ENCODE results near the gene ADAM10. TPM values are rescaled to one million over a fixed set of nuclear protein-coding genes. Genes with fewer than 3 reads are reported as not detected.

ADAM10 gene
- total RNA-seq, 1 experiment from 2014 or later = 133 TPM

DNA sequence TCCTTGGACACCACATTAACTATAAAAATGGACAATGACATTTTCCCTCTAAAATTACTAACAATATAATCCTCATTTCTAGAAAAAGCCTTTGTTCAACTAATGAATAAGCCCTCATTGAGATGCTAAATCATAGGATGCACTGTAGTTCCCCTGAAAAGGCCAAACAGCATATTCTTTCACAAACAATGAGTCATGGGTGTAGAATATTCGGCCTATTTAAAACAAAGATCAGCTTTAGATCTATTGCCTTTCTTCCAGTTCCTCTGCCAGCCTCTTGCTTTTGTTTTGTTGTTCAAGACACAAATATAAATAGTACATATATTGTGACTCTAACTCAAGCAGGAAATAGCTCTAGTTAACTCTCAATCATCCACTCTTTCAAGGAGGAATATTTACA, 82.5 kb downstream of the ADAM10 start:
- ATAC-seq (no peak), DNase-seq (ENCODE audit: low spot score) (no peak)
- ChIA-PET CTCF (no interaction called here), POLR2A (no interaction called here)
- Mint-ChIP-seq H3K27ac (peak overlapping the region; percentile 59), H3K4me3 (peak overlapping the region; percentile 21; the same call in 1 of the 2 replicates), H3K36me3 (peaks cover 9% of the 10 kb centered on the region; the same call in 1 of the 2 replicates), H3K9me3 (no peaks in the 10 kb centered on the region), H3K4me1 (peaks cover 46% of the 10 kb centered on the region), H3K27me3 (ENCODE audit: low read depth) (no peaks in the 10 kb centered on the region)
- TF ChIP-seq, protein P1, sequence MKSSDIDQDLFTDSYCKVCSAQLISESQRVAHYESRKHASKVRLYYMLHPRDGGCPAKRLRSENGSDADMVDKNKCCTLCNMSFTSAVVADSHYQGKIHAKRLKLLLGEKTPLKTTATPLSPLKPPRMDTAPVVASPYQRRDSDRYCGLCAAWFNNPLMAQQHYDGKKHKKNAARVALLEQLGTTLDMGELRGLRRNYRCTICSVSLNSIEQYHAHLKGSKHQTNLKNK (CRISPR knock-in tag; IDR thresholded peaks at IDR 0.05) = no peak
- no peak for TF ChIP-seq CREB1 (CRISPR knock-in tag; IDR thresholded peaks at IDR 0.05)
- no peak for TF ChIP-seq NR3C1 (CRISPR knock-in tag; conservative IDR thresholded peaks at IDR 0.05; ENCODE audit: low read depth)
- TF ChIP-seq ZNF671 (CRISPR knock-in tag; IDR thresholded peaks at IDR 0.05) = no peak
- TF ChIP-seq ZNF317 (CRISPR knock-in tag; IDR thresholded peaks at IDR 0.05; ENCODE audit: borderline replicate concordance, low read depth) = no peak
- TF ChIP-seq GTF2I (CRISPR knock-in tag; conservative IDR thresholded peaks at IDR 0.05) = no peak

DNA sequence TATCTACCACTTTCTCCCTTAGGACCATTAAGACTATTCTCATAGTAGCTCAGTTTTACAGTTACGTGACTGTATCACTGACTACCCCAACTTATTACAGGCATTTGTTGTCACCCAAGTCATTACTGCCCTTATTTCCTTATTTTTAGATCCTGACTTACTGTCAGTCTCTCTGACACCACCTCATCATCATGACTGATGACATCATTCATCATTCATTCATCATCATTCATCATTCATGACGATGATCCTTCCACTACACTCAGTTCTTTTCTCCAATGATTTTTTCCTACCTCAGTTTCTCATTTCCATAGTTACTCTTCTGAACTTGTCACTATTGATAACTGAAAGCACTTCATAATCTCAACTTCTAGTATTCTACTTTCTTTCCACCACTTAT, 83.8 kb downstream of the ADAM10 start:
- ATAC-seq (no peak), DNase-seq (ENCODE audit: low spot score) (no peak)
- no peak overlapping the region for H3K27ac Mint-ChIP-seq
- no peaks in the 10 kb centered on the region for H3K27me3 Mint-ChIP-seq (ENCODE audit: low read depth)
- TF ChIP-seq TCF7 (CRISPR knock-in tag; IDR thresholded peaks at IDR 0.05; ENCODE audit: low read depth) (no peak), NR3C1 (CRISPR knock-in tag; conservative IDR thresholded peaks at IDR 0.05; ENCODE audit: low read depth) (no peak), KAT7 (CRISPR knock-in tag; IDR thresholded peaks at IDR 0.05; ENCODE audit: borderline replicate concordance) (no peak), EMX1 (CRISPR knock-in tag; IDR thresholded peaks at IDR 0.05) (no peak), FOXP1 (CRISPR knock-in tag; IDR thresholded peaks at IDR 0.05; ENCODE audit: borderline replicate concordance) (no peak), NR1H2 (CRISPR knock-in tag; IDR thresholded peaks at IDR 0.05) (no peak), CBFB (CRISPR knock-in tag; IDR thresholded peaks at IDR 0.05; ENCODE audit: low read depth) (no peak), MYBL2 (CRISPR knock-in tag; IDR thresholded peaks at IDR 0.05) (no peak)
- TF ChIP-seq, protein P2, sequence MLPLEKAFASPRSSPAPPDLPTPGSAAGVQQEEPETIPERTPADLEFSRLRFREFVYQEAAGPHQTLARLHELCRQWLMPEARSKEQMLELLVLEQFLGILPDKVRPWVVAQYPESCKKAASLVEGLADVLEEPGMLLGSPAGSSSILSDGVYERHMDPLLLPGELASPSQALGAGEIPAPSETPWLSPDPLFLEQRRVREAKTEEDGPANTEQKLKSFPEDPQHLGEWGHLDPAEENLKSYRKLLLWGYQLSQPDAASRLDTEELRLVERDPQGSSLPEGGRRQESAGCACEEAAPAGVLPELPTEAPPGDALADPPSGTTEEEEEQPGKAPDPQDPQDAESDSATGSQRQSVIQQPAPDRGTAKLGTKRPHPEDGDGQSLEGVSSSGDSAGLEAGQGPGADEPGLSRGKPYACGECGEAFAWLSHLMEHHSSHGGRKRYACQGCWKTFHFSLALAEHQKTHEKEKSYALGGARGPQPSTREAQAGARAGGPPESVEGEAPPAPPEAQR (CRISPR knock-in tag; IDR thresholded peaks at IDR 0.05) = no peak
- TF ChIP-seq, protein P3, sequence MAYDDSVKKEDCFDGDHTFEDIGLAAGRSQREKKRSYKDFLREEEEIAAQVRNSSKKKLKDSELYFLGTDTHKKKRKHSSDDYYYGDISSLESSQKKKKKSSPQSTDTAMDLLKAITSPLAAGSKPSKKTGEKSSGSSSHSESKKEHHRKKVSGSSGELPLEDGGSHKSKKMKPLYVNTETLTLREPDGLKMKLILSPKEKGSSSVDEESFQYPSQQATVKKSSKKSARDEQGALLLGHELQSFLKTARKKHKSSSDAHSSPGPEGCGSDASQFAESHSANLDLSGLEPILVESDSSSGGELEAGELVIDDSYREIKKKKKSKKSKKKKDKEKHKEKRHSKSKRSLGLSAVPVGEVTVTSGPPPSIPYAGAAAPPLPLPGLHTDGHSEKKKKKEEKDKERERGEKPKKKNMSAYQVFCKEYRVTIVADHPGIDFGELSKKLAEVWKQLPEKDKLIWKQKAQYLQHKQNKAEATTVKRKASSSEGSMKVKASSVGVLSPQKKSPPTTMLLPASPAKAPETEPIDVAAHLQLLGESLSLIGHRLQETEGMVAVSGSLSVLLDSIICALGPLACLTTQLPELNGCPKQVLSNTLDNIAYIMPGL (CRISPR knock-in tag; IDR thresholded peaks at IDR 0.05) = no peak
- TF ChIP-seq, protein P4, sequence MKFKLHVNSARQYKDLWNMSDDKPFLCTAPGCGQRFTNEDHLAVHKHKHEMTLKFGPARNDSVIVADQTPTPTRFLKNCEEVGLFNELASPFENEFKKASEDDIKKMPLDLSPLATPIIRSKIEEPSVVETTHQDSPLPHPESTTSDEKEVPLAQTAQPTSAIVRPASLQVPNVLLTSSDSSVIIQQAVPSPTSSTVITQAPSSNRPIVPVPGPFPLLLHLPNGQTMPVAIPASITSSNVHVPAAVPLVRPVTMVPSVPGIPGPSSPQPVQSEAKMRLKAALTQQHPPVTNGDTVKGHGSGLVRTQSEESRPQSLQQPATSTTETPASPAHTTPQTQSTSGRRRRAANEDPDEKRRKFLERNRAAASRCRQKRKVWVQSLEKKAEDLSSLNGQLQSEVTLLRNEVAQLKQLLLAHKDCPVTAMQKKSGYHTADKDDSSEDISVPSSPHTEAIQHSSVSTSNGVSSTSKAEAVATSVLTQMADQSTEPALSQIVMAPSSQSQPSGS (CRISPR knock-in tag; IDR thresholded peaks at IDR 0.05; ENCODE audit: borderline replicate concordance, low read depth) = no peak
- peaks cover 46% of the 10 kb centered on the region for H3K4me1 Mint-ChIP-seq
- ChIA-PET CTCF (no interaction called here), POLR2A (no interaction called here)
- peaks cover 19% of the 10 kb centered on the region for H3K36me3 Mint-ChIP-seq
- peaks cover 2% of the 10 kb centered on the region; the same call in 1 of the 2 replicates for H3K9me3 Mint-ChIP-seq
- H3K4me3 Mint-ChIP-seq = no peak overlapping the region

DNA sequence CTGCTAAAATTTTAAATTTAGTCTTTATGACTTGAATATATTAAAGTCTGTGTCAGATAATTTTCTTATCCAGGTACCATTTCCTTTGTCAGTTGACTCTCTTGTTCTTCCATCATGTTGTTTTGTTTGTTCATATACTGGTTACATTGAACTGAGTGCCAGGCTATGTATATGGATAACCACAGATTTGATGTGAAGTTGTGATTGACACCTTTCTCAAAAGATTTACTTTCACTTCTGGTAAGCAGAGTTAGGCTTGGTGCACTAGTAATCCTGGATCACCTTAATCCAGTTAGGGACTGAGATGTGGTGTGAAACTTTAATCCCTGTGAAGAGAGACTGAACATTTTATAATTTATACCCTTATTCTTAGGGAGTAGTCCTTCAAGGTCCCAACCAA, 99.4 kb downstream of the ADAM10 start:
- H3K27me3 Mint-ChIP-seq (ENCODE audit: low read depth) = no peaks in the 10 kb centered on the region
- no peak overlapping the region for H3K27ac Mint-ChIP-seq
- ATAC-seq (no peak), DNase-seq (ENCODE audit: low spot score) (no peak)
- POLR2A ChIA-PET = no interaction called here
- H3K4me1 Mint-ChIP-seq = peaks cover 7% of the 10 kb centered on the region
- H3K36me3 Mint-ChIP-seq = peaks cover 6% of the 10 kb centered on the region; the same call in 1 of the 2 replicates
- CTCF ChIA-PET = no interaction called here
- H3K9me3 Mint-ChIP-seq = no peaks in the 10 kb centered on the region
- H3K4me3 Mint-ChIP-seq = no peak overlapping the region
- TF ChIP-seq, protein P5, sequence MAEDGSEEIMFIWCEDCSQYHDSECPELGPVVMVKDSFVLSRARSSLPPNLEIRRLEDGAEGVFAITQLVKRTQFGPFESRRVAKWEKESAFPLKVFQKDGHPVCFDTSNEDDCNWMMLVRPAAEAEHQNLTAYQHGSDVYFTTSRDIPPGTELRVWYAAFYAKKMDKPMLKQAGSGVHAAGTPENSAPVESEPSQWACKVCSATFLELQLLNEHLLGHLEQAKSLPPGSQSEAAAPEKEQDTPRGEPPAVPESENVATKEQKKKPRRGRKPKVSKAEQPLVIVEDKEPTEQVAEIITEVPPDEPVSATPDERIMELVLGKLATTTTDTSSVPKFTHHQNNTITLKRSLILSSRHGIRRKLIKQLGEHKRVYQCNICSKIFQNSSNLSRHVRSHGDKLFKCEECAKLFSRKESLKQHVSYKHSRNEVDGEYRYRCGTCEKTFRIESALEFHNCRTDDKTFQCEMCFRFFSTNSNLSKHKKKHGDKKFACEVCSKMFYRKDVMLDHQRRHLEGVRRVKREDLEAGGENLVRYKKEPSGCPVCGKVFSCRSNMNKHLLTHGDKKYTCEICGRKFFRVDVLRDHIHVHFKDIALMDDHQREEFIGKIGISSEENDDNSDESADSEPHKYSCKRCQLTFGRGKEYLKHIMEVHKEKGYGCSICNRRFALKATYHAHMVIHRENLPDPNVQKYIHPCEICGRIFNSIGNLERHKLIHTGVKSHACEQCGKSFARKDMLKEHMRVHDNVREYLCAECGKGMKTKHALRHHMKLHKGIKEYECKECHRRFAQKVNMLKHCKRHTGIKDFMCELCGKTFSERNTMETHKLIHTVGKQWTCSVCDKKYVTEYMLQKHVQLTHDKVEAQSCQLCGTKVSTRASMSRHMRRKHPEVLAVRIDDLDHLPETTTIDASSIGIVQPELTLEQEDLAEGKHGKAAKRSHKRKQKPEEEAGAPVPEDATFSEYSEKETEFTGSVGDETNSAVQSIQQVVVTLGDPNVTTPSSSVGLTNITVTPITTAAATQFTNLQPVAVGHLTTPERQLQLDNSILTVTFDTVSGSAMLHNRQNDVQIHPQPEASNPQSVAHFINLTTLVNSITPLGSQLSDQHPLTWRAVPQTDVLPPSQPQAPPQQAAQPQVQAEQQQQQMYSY (CRISPR knock-in tag; IDR thresholded peaks at IDR 0.05) = no peak
- TF ChIP-seq, protein P6, sequence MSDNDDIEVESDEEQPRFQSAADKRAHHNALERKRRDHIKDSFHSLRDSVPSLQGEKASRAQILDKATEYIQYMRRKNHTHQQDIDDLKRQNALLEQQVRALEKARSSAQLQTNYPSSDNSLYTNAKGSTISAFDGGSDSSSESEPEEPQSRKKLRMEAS (CRISPR knock-in tag; IDR thresholded peaks at IDR 0.05) = no peak
- TF ChIP-seq ZNF396 (CRISPR knock-in tag; IDR thresholded peaks at IDR 0.05; ENCODE audit: borderline replicate concordance) (no peak), TCF7 (CRISPR knock-in tag; IDR thresholded peaks at IDR 0.05; ENCODE audit: low read depth) (no peak), ZNF416 (CRISPR knock-in tag; IDR thresholded peaks at IDR 0.05) (no peak), NFATC4 (CRISPR knock-in tag; IDR thresholded peaks at IDR 0.05) (no peak), NR2C2 (CRISPR knock-in tag; IDR thresholded peaks at IDR 0.05) (no peak)
- TF ChIP-seq, protein P7, sequence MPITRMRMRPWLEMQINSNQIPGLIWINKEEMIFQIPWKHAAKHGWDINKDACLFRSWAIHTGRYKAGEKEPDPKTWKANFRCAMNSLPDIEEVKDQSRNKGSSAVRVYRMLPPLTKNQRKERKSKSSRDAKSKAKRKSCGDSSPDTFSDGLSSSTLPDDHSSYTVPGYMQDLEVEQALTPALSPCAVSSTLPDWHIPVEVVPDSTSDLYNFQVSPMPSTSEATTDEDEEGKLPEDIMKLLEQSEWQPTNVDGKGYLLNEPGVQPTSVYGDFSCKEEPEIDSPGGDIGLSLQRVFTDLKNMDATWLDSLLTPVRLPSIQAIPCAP (CRISPR knock-in tag; IDR thresholded peaks at IDR 0.05) = no peak
